HEK293 (cell line): Measurements from ENCODE around the gene SERTAD1.
A peak's percentile ranks its signal among the peaks of the same experiment; 100 is the strongest.

ENCODE experiments used
- GLIS1 ChIP-seq: fragments of 450-650 bp; formaldehyde crosslinking; IDR thresholded peaks from 2 replicates; pipeline ENCODE4 v1.5.1; 2016; ENCODE audit warnings: missing biosample characterization, missing genetic modification characterization
- KLF10 ChIP-seq: fragments of 450-650 bp; IDR thresholded peaks from 2 replicates; pipeline ENCODE4 v1.5.1; 2018; ENCODE audit warnings: missing biosample characterization, mild to moderate bottlenecking, missing genetic modification characterization
- MZF1 ChIP-seq: fragments of 450-650 bp; formaldehyde crosslinking; IDR thresholded peaks from 2 replicates; pipeline ENCODE4 v1.5.1; 2017; ENCODE audit warnings: missing biosample characterization, missing genetic modification characterization, borderline replicate concordance
- SCRT2 ChIP-seq: fragments of 450-650 bp; formaldehyde crosslinking; IDR thresholded peaks from 2 replicates; pipeline ENCODE4 v1.5.1; 2016; ENCODE audit warnings: missing biosample characterization, missing genetic modification characterization
- SP7 ChIP-seq: fragments of 450-650 bp; formaldehyde crosslinking; IDR thresholded peaks from 2 replicates; pipeline ENCODE4 v1.5.1; 2016; ENCODE audit warnings: missing biosample characterization, missing genetic modification characterization
- TSHZ1 ChIP-seq: fragments of 450-650 bp; formaldehyde crosslinking; IDR thresholded peaks from 2 replicates; pipeline ENCODE4 v1.5.1; 2016; ENCODE audit warnings: missing biosample characterization, missing genetic modification characterization, borderline replicate concordance
- YY2 ChIP-seq: fragments of 450-650 bp; formaldehyde crosslinking; IDR thresholded peaks from 2 replicates; pipeline ENCODE4 v1.5.1; 2016; ENCODE audit warnings: missing biosample characterization, missing genetic modification characterization
- ZBTB44 ChIP-seq: fragments of 450-650 bp; IDR thresholded peaks from 2 replicates; pipeline ENCODE4 v1.5.1; 2018; ENCODE audit warnings: missing biosample characterization, mild to moderate bottlenecking, missing genetic modification characterization
- ZFHX2 ChIP-seq: fragments of 450-650 bp; formaldehyde crosslinking; conservative IDR thresholded peaks from 2 replicates; pipeline ENCODE4 v1.5.1; 2016; ENCODE audit warnings: missing biosample characterization, missing genetic modification characterization
- ZIC2 ChIP-seq: fragments of 450-650 bp; formaldehyde crosslinking; IDR thresholded peaks from 2 replicates; pipeline ENCODE4 v1.5.1; 2016; ENCODE audit warnings: missing biosample characterization, missing genetic modification characterization
- ZNF10 ChIP-seq: fragments of 450-650 bp; formaldehyde crosslinking; IDR thresholded peaks from 2 replicates; pipeline ENCODE4 v1.5.1; 2017; ENCODE audit warnings: missing biosample characterization, missing genetic modification characterization
- ZNF112 ChIP-seq: fragments of 450-650 bp; formaldehyde crosslinking; IDR thresholded peaks from 2 replicates; pipeline ENCODE4 v1.5.0; 2017; ENCODE audit warnings: missing biosample characterization, missing genetic modification characterization
- ZNF19 ChIP-seq: fragments of 450-650 bp; formaldehyde crosslinking; IDR thresholded peaks from 2 replicates; pipeline ENCODE4; 2016; ENCODE audit warnings: missing biosample characterization, missing genetic modification characterization, low read depth
- ZNF26 ChIP-seq: fragments of 450-650 bp; formaldehyde crosslinking; IDR thresholded peaks from 2 replicates; pipeline ENCODE4 v1.5.1; 2016; ENCODE audit warnings: missing biosample characterization, missing genetic modification characterization
- ZNF280C ChIP-seq: fragments of 450-650 bp; formaldehyde crosslinking; IDR thresholded peaks from 2 replicates; pipeline ENCODE4 v1.5.1; 2016; ENCODE audit warnings: missing biosample characterization, missing genetic modification characterization
- ZNF311 ChIP-seq: fragments of 450-650 bp; formaldehyde crosslinking; IDR thresholded peaks from 2 replicates; pipeline ENCODE4 v1.5.1; 2017; ENCODE audit warnings: missing biosample characterization, missing genetic modification characterization, borderline replicate concordance
- ZNF37A ChIP-seq: fragments of 450-650 bp; IDR thresholded peaks from 2 replicates; pipeline ENCODE4 v1.5.1; 2018; ENCODE audit warnings: missing biosample characterization, missing genetic modification characterization
- ZNF398 ChIP-seq: fragments of 450-650 bp; formaldehyde crosslinking; IDR thresholded peaks from 2 replicates; pipeline ENCODE4 v1.5.1; 2017; ENCODE audit warnings: missing biosample characterization, missing genetic modification characterization
- ZNF514 ChIP-seq: fragments of 450-650 bp; formaldehyde crosslinking; IDR thresholded peaks from 2 replicates; pipeline ENCODE4 v1.5.1; 2016; ENCODE audit warnings: missing biosample characterization, missing genetic modification characterization
- ZNF521 ChIP-seq: fragments of 450-650 bp; formaldehyde crosslinking; IDR thresholded peaks from 2 replicates; pipeline ENCODE4 v1.5.1; 2017; ENCODE audit warnings: missing biosample characterization, mild to moderate bottlenecking, missing genetic modification characterization
- ZNF610 ChIP-seq: fragments of 450-650 bp; formaldehyde crosslinking; IDR thresholded peaks from 2 replicates; pipeline ENCODE4 v1.5.1; 2016; ENCODE audit warnings: missing biosample characterization, missing genetic modification characterization, borderline replicate concordance
- ZNF692 ChIP-seq: fragments of 450-650 bp; formaldehyde crosslinking; IDR thresholded peaks from 2 replicates; pipeline ENCODE4 v1.5.1; 2016; ENCODE audit warnings: missing biosample characterization, missing genetic modification characterization
- ZNF701 ChIP-seq: fragments of 450-650 bp; formaldehyde crosslinking; IDR thresholded peaks from 2 replicates; pipeline ENCODE4 v1.5.1; 2016; ENCODE audit warnings: missing biosample characterization, missing genetic modification characterization
- ZNF791 ChIP-seq: fragments of 450-650 bp; formaldehyde crosslinking; IDR thresholded peaks from 2 replicates; pipeline ENCODE4 v1.5.1; 2016; ENCODE audit warnings: missing biosample characterization, missing genetic modification characterization
- TF ChIP-seq, protein P1 (sequence below): fragments of 450-650 bp; formaldehyde crosslinking; IDR thresholded peaks from 2 replicates; pipeline ENCODE4 v1.5.1; 2017; ENCODE audit warnings: missing biosample characterization, missing genetic modification characterization

Gene SERTAD1

DNA sequence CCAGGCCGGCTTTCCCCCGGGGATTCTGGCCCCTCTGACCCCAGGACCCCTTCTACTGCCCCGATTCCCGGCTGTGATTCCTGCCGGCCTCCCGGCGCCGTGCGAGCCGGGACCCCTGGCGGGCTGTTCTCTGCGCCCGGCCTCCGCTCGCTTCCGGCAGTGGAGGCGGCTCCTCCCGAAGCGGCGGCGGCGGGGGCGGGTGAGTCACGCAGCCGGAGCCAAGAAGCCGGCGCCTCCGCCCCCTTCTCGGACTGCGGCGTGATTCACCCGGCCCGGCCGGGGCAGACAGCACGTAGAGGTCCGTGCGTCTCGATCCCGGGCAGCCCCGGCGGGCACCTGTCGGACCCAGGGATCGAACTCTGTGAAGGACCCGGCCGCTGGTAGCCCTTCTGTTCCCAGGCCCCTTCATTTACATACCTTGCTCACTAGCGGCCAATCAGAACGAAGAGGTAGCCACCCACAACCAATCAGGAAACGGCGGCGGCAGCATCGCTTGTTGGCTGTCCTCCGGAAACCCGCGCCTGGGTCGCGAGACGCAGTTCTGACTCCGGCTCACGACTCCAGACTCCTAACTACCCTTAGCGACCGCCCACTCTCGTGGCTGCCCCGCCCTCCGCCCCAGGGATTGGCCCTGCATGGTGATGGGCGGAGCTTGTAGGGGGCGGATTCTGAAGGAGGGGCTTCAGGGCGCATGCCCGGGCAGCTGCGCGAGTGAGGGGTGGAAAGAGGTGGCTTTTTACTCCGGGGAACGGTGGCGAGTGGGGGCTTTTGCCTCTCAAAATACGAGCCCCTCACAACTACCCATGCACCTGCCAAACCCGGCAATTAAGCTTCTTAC lies at the start of gene SERTAD1 (continued):
- peak; percentile 37; the same call in 1 of the 2 replicates for TF ChIP-seq ZBTB44
- TF ChIP-seq ZNF26 (tag by site-specific recombination), result no peak
- TF ChIP-seq ZNF692, result peak; percentile 74
- TF ChIP-seq ZNF311 (tag by site-specific recombination), result no peak
- no peak for TF ChIP-seq ZNF514 (tag by site-specific recombination)
- TF ChIP-seq ZNF37A (tag by site-specific recombination), result no peak
- TF ChIP-seq ZNF280C (tag by site-specific recombination), result no peak
- TF ChIP-seq ZNF398 (tag by site-specific recombination), result peak; percentile 81
- TF ChIP-seq ZNF19, result no peak
- peak; percentile 93 for TF ChIP-seq SCRT2 (tag by site-specific recombination)
- peak; percentile 70; the same call in 1 of the 2 replicates for TF ChIP-seq MZF1 (tag by site-specific recombination)
- peak; percentile 99 for TF ChIP-seq ZFHX2
- no peak for TF ChIP-seq ZNF112 (tag by site-specific recombination)
- peak; percentile 92 for TF ChIP-seq ZIC2
- peak; percentile 67 for TF ChIP-seq YY2 (tag by site-specific recombination)
- no peak for TF ChIP-seq ZNF521 (tag by site-specific recombination)
- no peak for TF ChIP-seq ZNF701 (tag by site-specific recombination)
- TF ChIP-seq ZNF10, result peak; percentile 46; the same call in 1 of the 2 replicates
- peak; percentile 55 for TF ChIP-seq GLIS1 (tag by site-specific recombination)
- TF ChIP-seq TSHZ1, result peak; percentile 44; the same call in 1 of the 2 replicates
- TF ChIP-seq KLF10, result peak; percentile 89
- TF ChIP-seq, protein P1, sequence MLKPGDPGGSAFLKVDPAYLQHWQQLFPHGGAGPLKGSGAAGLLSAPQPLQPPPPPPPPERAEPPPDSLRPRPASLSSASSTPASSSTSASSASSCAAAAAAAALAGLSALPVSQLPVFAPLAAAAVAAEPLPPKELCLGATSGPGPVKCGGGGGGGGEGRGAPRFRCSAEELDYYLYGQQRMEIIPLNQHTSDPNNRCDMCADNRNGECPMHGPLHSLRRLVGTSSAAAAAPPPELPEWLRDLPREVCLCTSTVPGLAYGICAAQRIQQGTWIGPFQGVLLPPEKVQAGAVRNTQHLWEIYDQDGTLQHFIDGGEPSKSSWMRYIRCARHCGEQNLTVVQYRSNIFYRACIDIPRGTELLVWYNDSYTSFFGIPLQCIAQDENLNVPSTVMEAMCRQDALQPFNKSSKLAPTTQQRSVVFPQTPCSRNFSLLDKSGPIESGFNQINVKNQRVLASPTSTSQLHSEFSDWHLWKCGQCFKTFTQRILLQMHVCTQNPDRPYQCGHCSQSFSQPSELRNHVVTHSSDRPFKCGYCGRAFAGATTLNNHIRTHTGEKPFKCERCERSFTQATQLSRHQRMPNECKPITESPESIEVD, result no peak
- TF ChIP-seq ZNF610 (tag by site-specific recombination), result 0 out of 2 replicates have a peak, but pooled peaks have one; percentile 59
- peak; percentile 80 for TF ChIP-seq SP7 (tag by site-specific recombination)
- no peak; the same call in 1 of the 2 replicates for TF ChIP-seq ZNF791 (tag by site-specific recombination)
